Endometrial microvascular endothelial cells (primary cell): ENCODE measurements around the gene TNK2. TPM values are rescaled to one million over a fixed set of nuclear protein-coding genes. Genes with fewer than 3 reads are reported as not detected.

Experiments
- in situ Hi-C: cut with HindIII; loops from 2 replicates; pipeline ENCODE4 v1.10.0; 2017; ENCODE audit warnings: low sequenced_read_pairs, low pct_unique_long_range_greater_than_20kb; ENCODE audit errors: inconsistent ontology term
- total RNA-seq: library from RNA; depleted of rRNA; stranded (reverse); fragments of >200 nt; gene quantifications from one replicate; pipeline ENCODE4 v1.2.3, GENCODE V29; 2015; ENCODE audit errors: inconsistent ontology term

The TNK2 gene
- total RNA-seq, 1 donor from 2014 or later = 10.6 TPM

DNA sequence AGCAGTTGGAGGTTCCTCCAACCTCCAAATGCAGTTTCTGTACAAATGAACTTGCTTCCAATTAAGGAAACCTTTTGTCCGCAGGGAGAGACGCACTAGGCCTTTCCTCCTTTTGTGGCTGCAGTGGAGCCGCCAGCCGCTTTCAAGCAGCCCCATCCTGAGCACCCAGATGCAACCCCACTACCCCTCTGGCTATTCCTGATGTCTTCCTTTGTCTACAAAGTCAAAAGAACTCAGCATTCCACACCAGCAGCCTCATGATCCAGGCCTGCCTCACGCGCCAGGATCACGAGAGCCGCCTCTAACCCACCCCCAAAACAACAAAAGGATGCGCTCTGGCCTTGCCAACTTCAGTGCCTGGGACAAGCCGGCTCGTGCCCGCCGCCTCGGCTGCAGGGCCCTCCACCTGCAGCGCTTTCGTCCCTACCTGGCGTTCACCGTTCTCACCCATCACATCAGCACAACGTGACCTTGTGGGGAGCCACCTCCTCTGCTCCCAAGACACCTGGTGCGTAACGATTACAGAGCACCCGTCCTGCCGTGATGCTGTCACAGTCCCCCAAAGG is 48.4 kb downstream of the TNK2 start:
- in situ Hi-C loops = no loop called here

DNA sequence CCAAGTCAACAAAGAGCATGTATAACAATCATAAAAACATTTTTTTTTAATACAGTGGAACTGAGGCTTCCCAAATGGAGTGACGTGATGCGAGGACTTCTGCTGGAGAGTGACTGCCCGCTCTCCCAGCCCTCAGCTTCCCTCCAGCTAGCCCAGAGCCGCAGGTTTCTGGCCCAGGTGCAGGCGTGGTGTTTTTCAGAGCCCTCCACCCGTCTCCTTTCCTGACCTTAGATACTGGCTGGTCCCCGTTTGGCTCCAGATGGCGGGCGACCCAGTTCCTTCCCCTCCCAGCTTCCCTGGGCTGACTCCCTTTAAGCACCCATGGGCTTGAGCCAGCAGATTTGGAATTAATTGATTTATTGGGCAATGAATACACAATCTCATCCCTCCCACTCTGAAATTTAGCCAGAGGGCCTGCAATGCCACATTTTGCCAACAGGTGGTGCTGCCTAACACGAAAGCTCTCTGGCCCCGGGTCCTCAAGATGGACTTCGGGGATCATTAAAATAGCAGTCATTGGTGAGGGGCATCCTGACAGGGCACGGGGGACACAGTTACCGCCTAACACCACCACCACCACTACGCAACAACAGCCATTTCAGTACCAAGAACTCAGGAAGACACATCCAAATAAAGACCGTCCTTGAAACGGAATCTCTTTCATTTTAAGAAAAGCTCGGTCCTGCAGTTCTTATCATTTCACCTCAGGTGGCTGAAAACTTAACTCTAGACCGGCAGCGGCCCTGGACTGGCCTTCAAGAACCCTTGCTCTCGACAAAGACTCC is 49.1 kb downstream of the TNK2 start:
- in situ Hi-C loops = no loop called here

DNA sequence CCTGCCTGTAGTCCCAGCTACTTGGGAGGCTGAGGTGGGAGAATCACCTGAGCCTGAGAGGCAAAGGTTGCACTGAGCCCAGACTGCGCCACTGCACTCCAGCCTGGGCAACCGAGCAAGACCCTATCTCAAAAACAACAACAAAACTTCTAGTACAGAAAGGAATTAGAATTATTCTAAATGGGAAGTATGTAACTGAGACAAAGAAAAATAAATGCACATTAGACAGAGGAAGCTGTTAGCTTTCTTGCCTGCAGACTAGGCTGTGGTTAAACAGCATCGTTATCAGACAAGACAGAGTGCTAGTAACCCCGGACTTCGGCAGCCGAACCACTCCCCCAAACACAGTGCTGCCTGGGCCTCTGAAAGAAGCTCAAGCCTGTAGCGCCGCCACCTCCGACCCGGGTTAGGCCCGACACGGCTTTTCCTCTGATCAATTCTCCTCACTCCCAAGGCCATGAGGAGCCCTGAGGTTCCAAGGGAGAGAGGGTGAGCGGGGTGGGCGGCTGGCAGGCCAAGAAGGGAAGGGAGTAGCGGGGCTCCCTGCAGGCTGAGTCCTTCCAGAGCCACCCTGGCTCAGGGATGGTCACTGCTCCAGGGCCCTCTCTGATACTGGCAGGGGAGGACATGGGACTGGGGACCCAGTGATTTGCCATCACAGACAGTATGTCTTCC is 51.8 kb downstream of the TNK2 start:
- in situ Hi-C loops = no loop called here

DNA sequence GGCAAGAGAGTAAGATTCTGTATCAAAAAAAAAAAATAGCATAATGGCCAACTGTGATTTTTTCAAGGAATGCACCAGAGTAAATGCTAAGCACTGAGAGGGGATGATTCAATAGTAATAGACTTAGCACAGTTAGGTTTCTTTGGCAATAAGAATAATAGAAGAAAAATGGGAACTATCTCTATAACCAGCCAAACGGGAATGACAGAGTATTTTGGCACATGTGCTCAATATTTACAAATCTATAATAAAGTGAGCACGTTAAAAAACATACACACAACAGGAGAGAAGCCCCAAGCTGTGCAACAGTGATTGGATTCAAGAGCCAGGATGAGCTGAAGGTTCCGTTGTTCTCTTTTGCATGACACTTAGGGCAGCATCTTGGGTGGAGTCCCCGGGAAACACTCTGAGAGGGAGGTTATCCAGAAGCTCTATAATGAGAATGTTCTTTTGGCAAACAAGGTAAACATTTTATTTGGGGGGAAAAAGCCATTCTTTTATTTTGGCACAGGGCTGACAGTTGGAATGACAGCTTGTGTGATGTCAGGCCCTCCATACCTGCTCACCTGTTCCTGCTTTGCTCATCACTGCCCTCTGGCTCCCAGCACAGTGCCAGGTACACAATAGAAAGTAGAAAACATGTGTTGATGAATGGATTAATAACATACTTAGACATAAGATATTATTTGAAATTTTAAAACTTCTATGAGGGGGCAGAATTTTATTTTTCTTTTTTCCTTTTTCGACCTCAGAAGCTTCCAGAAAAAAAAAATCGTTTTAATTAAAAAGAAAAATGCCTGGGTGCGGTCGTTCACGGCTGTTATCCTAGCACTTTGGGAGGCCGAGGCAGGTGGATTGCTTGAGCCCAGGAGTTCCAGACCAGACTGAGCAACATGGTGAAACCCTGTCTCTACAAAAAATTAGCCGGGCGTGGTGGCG is 52.6 kb downstream of the TNK2 start:
- in situ Hi-C loops = no loop called here

DNA sequence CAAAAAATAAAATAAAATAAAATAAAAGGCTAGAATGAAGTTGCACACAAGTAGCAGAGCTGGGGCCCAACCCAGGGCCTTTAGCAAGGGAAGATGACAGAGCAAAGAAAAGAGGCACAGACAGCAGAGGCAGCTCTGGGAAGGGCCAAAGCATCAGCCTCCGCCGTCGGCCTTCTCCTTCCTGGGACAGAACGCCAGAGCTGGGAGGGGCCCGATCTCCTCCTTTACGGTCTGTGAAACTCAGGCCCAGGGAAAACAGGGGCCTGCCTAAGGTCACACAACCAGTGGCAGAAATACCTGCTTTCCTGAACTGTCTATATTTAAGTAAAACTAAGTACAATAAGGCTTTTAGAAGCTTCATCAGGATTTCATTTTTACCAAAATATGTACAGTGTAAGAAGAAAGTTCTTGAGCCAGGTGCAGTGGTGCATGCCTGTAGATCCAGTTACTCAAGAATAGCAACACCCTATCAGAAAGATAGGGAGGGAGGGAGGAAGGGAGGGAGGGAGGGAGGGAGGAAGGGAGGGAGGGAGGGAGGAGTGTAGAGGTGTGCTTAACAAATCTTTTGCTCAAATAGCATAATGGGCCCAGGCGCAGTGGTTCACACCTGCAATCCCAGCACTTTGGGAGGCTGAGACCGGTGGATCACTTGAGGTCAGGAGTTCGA is 53.6 kb downstream of the TNK2 start:
- in situ Hi-C loops = no loop called here

DNA sequence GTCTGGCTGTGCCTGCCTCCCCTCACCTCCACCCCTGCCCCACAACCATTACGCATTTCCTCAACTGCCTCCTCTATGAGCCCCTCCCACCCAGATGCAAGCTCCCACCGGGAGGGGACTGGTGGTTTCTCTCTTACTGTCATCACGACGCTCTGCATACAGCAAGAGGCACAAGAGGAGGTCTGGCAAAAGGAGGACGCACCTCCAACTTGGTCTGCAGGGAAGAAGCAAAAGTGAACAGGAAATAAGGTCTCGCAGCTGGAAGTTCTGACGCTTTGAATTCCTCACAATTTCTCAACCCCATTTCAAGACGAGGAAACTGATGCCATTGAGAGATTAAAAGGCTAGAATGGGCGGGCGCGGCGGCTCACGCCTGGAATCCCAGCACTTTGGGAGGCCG is 54.4 kb downstream of the TNK2 start:
- in situ Hi-C loops = no loop called here

DNA sequence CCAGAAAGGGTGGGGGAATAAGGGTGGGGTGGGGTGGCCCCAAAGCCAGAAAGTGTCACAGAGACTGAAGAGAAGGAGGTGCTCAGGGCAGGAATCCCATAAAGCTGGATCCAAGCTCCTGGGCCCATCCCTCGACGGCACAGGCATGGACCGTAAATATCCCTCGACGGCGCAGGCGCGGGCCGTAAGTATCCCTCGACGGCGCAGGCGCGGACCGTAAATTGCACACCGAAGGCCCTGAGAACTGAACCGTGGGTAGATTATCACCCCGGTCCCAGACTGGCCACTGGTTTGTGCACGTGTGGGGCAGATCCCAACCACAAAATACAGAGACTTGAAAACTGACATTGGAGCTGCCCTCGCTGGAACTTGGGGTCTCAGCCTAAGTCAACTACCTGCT is 55.3 kb downstream of the TNK2 start:
- in situ Hi-C loops = no loop called here

DNA sequence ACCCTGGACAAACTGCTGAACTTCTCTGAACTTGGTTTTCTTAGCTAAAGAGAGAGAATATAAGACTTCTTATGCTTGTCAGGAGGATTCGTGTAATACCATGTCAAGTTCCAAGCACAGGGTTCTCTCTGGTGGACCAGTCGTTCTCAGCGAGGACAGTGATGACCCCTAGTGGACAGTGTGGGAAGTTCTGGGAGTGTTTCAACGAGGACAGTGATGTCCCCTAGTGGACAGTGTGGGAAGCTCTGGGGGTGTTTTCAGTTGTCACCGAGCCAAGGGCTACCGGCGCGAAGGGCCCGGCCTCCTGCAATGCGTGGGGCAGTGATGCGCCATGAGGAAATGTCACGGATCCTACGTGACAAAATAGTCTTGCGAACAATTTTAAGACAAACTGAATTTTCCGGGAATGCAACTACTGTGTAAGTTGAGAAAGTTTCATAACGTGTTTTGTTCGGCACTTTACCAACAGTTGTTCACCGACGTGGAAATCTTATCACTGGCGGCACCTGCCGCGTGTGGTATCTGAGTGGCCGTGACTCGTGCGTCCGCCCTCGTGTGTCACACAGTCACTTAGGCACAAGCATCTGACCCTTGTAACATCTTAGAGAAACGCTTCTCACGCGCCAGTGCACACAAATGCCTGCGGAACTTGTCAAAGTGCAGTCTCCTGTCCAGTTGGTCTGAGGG is 57.4 kb downstream of the TNK2 start:
- in situ Hi-C loops = no loop called here

DNA sequence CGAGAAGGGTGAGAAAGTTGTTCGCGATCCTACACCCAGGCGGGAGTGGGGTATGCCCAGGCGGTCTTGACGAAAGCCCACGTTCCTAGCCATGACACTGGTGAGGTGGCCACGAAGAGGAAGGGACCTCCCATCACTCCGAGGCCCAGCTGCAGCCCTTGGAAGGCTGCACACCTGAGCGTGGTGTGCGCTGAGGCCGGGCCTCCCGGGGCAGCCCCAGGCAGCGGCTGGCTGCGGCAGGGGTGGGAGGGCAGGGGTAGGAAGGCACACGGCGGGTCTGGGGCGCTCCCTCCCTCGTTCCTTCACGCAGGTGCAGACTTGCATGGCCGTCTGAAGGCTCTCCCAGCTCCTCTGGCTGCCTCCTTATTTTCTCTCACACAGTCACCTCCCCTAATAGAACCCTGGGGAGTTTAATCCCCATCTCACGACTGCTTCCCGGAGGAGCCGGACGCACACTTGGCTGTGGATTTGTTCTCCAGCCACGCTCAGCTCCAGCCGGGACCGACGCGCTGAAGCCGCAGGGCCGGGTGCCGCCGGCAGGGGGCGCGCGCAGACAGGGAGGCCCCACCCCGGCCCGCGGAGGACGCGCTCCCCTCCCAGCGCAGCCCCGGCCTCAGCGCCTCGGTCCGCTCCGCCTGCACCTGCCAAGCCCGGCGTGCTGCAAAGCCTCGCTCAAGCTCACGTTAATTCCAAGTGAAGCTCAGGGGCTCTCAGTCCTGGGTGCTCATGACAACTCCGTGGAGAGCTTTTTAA is 58.9 kb downstream of the TNK2 start:
- in situ Hi-C loops = no loop called here

DNA sequence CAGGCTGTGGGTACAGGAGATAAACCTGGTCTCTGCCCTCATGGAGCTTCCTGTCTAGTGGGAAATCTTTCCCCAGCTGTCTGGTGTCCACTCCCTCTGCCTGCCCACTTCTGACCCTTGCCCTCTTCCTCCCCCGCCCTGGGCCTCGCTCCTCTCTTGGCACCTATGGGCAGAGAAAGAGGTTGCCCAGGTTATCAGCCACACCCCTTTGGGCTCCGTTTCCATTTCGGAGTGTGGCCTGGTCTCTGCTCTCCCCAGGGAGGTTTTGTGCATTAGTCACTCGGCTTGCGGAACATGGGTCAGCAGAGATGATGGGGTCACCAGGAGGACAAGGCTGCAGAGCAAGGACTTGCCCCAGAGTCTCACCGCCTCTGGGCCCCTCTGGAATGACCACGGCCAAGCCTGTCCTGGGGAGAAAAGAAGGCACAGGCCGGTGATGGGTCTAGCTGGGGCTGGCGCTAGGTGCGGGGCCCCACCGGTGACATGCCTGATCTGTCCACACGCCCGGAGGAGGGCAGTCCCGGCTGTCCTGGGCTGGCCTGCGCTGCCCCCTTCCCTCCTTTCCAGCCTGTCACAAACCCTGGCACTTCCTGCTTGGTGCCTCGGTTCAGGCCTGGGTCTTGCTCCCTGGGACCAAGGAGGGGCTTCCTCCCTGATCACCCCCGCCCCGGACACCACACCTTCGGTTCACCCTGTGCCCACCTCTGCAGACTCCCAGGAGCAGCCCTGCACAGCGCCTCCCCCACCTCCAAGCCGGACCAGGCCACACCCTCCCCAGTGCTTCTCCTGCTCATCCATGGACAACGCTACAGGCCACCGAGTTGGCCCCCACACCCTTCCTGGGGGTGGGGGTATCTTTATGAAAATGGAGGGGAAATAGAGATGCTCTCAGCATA is 61.0 kb downstream of the TNK2 start:
- in situ Hi-C loops = no loop called here

DNA sequence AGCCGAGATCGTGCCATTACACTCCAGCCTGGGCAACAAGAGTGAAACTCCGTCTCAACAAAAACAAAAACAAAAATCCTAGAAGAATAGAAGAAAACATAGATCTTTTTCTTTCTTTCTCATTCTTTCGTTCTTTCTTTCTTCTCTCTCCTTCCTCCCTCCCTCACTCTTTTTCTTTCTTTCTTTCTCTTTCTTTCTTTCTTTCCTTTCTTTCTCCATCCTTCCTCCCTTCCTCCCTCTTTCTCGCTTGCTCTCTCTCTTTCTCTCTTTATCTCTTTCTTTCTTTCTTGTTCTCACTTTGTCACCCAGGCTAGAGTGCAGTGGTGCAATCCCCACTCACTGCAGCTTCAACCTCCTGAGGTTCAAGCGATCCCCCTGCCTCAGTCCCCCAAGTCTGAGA is 62.9 kb downstream of the TNK2 start:
- in situ Hi-C loops = no loop called here

DNA sequence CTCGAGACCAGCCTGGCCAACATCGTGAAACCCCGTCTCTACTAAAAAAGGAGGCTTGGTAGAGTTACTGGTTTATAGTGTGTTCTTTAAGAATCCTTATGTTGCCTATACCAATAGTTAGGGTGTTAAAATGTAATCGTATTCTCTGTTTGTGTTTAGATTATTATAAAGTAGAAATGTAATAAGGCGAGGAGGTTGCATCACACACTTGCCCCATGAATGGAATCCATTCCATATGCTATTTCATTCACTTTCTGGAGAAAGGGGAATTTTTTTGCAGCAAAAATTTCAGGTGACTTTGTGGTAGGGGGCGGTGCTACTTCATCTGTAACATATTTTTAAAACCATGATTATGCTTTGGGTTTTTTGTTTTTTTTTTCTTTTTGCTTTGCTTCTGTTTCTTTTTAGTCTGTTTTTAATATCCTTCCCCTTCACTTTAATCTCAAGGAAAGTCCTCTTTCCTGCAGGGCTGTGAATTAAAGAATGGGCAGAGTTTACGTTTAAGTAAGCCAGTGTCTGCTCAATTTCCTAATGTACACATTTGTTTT is 63.6 kb downstream of the TNK2 start:
- in situ Hi-C loops = no loop called here

DNA sequence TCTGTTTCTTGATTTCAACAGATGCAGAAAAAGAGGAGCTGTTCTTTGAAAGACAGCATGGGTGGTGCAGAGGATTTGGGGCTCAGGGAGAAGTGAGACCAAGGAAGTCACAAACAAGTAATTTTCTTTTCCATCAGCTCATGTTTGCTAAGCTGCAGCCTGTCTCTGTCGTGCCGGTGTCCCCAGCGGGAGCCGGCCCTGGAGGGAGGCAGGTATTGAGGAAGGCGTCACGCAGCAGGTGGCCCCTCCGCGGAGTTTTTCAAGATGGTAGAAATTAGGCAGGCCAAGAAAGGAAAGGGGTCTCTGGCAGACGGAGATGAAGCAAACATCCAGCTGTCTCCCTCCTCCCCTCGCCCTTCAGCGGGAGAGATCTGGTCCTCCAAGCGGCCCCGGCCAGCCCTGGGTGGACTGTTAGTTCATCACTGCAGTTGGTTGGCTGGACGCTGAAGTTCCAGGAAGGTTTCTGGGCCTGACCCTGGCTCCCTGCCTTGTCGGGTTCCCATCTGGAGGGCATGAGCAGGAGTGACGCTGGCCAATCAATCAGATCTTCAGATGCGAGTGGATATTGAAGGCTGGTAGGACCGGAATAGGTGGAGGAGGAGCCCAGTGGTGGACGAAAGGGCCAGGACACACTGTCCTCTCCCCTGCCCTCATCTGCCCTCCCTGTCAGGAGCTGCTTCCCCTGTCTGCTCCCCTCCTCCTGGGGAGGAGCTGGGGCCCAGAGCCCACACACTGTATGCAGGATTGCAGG is 68.9 kb downstream of the TNK2 start:
- in situ Hi-C loops = no loop called here

DNA sequence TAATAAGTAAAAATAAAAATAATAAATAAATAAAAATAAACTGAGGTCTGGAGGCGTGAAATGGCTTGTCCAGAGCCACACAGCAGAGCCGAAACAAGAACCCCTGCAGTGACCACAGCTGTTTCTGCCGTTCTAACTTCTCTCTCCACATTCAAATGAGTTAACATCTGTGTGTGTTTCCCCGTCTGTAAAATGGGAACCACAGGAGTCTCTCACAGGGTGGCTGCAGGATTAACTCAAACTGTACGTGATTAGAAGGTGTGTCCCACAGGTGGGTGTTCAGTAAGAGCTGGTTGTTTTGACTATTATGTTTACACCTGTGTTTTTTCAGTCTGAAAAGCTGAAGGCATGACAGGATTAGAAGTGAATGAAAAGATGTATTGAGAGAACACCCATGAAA is 69.6 kb downstream of the TNK2 start:
- in situ Hi-C loops = no loop called here

DNA sequence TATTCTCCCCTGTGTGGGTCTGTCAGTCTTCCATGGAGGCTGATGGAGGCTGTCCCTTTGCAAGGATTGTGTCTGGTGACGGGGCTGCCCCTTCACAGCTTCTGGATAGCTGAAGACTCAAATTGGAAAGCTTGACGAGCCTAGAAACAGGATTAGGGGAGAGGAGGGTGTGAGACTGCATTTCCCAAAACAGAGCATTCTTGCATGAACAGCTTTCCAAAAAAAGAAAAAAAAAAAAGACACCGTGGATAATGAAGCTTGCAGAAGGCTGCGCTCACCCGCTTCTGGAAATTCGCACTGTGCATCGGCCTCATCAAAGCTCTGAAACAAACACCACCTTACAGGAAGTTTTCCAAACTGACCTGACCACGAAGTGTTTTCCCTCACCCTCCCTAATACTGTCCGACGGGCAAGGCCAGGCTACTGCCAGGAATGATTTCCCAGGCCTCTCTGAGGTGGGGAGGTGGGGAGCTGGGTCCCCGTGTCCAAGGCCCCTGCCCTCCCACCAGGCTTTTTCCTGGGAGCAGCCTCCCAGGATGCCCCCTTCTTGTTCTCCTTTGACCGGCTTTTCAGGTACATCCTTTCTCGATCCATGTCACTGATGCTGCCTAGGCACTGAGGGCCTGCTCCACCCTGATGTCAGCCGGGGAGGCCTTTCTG is 71.7 kb downstream of the TNK2 start:
- in situ Hi-C loops = no loop called here
